HCT116 (cell line): ENCODE results near the gene NTN3.

Source experiments
- CTCF ChIP-seq, 3 experiments: fragments of 200-600 bp in 1 of 3; sonication (generic) in 1 of 3; IDR thresholded peaks in 2 of 3; conservative IDR thresholded peaks in 1 of 3; 2 replicates each; pipeline ENCODE4 v1.5.1; 2012 to 2017; ENCODE audit warnings: low read depth in 2 of 3, low read length in 2 of 3, antibody characterized with exemption in 1 of 3, borderline replicate concordance in 1 of 3, control low read depth in 1 of 3, mild to moderate bottlenecking in 1 of 3, mixed read lengths in 1 of 3, mixed run types in 1 of 3, moderate library complexity in 1 of 3; ENCODE audit not compliant: insufficient read depth in 1 of 3
- ELF1 ChIP-seq: IDR thresholded peaks from 2 replicates; pipeline ENCODE4 v1.6.1; 2012; ENCODE audit warnings: low read depth, borderline replicate concordance
- EZH2 ChIP-seq: fragments of 200-600 bp; sonication (generic); IDR thresholded peaks from 2 replicates; pipeline ENCODE4 v1.6.1; 2017; ENCODE audit warnings: antibody characterized with exemption, mixed run types
- EZH2phosphoT487 ChIP-seq: fragments of 200-600 bp; IDR thresholded peaks from 2 replicates; pipeline ENCODE4 v1.6.1; 2018; ENCODE audit warnings: antibody characterized with exemption, borderline replicate concordance
- JUND ChIP-seq: IDR thresholded peaks from 2 replicates; pipeline ENCODE4 v1.6.1; 2012
- POLR2A ChIP-seq: IDR thresholded peaks from 2 replicates; pipeline ENCODE4 v1.7.0; 2011; ENCODE audit warnings: borderline replicate concordance; ENCODE audit not compliant: insufficient read depth, insufficient read length; ENCODE audit errors: extremely low read depth
- POLR2AphosphoS5 ChIP-seq: IDR thresholded peaks from 2 replicates; pipeline ENCODE4 v1.6.1; 2011; ENCODE audit warnings: mild to moderate bottlenecking, low read depth, low read length, moderate library complexity
- RAD21 ChIP-seq: IDR thresholded peaks from 2 replicates; pipeline ENCODE4 v1.6.1; 2012; ENCODE audit warnings: low read depth, mild to moderate bottlenecking
- SIN3A ChIP-seq: IDR thresholded peaks from 2 replicates; pipeline ENCODE4 v1.6.1; 2012; ENCODE audit warnings: low read depth
- SP1 ChIP-seq: IDR thresholded peaks from 2 replicates; pipeline ENCODE4 v1.6.1; 2012; ENCODE audit warnings: low read depth
- YY1 ChIP-seq: IDR thresholded peaks from 2 replicates; pipeline ENCODE4 v1.6.1; 2011; ENCODE audit warnings: low read length, low read depth, moderate library complexity, mild to moderate bottlenecking; ENCODE audit not compliant: insufficient replicate concordance; ENCODE audit errors: extremely low read depth
- ZNF274 ChIP-seq: fragments of 200-500 bp; sonication (Bioruptor generic); IDR thresholded peaks from 2 replicates; pipeline ENCODE4 v1.6.1; 2014; ENCODE audit warnings: mild to moderate bottlenecking, low read depth, low read length, inconsistent platforms

GRCh38 chr16:2426941-2427361 is 44.1 kb upstream of the NTN3 start:
- TF ChIP-seq EZH2 (no peak), CTCF (IDR thresholded peaks at IDR 0.05 in 2 of 3, conservative IDR thresholded peaks at IDR 0.05 in 1 of 3; ENCODE audit: borderline replicate concordance in 1 of 3, insufficient read depth in 1 of 3, low read depth in 2 of 3, low read length in 2 of 3) (no peak), ZNF274 (no peak), JUND (no peak), POLR2AphosphoS5 (no peak), POLR2A (no peak), EZH2phosphoT487 (no peak), SIN3A (no peak), ELF1 (no peak), SP1 (no peak), YY1 (no peak), RAD21 (no peak)
